Measurements from ENCODE around the gene WDR48.

The WDR48 gene

DNA sequence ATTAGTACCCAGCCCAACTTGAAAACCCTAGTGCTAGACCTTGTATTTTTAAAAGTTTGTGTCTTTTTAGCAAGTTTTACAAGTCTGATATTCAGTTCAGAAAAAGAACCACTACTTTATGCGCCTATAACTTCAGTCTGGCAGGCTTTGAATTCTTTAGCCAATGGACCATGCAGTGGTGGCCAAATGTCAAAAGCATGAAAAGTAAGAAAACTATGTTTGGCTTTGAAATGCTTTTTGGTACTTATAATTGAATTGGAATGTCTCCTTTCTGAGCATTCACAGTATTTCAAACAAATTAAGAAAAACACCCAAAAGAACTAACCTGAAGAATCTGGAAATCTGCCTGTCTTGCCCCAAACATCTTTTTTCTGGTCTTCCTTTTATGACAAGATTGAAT lies 12.8 kb downstream of the WDR48 start:
- no peak for DNase-seq (ENCODE audit: low spot score)

DNA sequence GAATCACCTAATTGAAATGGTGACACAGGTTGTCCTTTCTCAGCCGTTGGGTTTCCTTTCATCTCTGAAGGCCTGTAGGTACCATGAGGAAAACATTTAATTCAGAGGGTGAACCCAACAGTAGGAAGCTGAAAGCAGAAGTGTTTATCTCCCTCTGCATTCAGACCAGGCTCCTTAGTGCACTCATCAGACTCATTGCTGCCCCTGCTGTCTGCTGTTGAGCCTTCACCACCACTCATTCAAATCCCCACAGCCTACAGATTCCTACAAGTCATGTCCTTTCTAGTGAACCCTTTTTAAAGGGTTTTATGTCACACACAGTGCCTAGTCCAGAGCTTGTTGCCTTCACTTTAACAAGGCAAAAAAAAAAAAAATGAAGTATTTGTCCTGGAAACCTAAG lies 13.4 kb downstream of the WDR48 start:
- peak; percentile 65 for DNase-seq (ENCODE audit: low spot score)

DNA sequence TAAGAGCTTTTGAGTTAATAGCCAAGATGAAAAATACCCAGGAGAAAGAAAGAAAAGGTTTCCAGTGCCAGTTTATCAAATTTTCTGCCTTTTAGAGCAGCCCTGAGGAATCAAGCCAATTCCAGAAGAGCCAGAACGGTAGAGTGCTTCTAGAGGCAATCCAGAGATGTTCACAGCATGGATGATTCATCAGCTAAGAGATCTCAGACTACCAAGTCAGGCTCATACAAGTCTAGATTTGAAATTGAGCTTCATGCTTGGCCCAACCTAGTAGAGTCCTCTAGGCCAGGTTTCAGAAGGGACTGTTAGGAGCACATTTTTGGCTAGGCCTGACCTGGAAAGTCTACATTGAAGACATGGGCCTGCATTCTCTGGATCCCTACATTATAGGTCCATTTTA lies 15.5 kb downstream of the WDR48 start:
- DNase-seq (ENCODE audit: low spot score), result no peak

DNA sequence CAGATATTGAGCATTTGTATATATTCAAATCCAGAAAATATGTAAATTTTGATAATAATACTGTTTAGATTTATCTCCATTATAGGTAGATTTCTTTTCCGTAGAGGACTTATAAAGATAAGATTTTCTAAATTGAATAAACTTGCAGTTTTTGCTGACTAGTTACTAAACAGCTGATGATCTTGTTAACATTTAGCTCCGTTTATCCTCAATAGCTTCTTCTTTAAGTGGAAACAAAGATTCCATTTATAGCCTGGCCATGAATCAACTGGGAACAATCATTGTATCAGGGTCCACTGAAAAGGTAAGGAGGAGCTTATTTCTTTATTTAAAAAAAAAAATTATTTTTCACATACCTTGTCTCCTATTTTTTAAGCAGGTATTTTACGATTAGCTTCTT lies 16.7 kb downstream of the WDR48 start:
- DNase-seq (ENCODE audit: low spot score), result no peak

DNA sequence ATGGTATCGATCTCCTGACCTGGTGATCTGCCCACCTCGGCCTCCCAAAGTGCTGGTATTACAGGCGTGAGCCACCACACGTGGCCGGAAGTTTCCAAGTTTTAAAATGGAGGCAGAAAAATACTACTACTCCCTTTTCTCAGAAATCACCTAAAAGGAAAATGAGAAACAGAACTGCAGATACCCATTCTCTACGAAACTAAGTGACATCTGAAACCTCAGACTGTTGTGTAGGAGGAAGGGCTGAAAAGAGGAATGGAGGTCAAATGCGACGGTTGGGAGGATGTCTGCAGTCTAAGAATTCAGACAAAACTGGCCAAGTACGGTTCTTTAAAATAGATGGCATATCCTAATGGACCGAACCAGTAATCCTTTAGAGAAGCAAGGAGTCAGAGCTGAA lies 24.1 kb downstream of the WDR48 start:
- no peak for DNase-seq (ENCODE audit: low spot score)

DNA sequence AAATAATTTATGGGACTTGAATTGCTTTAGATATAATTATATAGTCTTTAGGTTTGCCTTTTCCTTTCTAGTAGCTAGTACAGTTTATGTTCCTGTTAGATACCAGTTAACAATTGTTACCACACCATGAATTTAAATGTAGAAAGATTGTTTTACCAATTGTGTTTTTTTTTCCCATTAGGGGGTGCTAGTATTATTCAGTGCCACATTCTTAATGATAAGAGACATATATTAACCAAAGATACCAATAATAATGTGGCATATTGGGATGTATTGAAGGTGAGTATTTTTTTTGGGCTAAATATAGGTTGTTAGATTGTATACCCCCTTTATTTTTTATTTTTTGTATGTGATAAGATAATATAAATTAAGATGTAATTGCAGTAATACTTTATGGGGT lies 27.7 kb downstream of the WDR48 start:
- no peak for DNase-seq (ENCODE audit: low spot score)

DNA sequence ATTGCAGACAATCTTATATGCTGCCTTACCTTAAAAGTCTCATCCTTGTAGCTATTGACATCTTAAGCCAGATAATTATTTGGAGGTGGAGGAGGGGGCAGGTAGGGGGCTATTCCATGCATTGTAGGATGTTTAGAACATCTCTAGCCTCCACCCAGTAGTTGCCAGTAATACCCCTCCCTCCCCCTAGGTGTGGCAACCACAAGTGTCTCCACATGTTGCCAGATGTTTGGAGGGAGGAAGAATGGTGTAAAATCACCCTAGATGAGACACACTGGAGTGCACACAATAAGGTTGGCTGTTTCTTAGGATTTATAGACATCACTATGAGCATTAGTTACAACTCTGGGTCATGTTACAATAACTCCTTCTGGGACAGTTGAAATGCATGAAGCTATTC lies 28.2 kb downstream of the WDR48 start:
- DNase-seq (ENCODE audit: low spot score), result no peak

DNA sequence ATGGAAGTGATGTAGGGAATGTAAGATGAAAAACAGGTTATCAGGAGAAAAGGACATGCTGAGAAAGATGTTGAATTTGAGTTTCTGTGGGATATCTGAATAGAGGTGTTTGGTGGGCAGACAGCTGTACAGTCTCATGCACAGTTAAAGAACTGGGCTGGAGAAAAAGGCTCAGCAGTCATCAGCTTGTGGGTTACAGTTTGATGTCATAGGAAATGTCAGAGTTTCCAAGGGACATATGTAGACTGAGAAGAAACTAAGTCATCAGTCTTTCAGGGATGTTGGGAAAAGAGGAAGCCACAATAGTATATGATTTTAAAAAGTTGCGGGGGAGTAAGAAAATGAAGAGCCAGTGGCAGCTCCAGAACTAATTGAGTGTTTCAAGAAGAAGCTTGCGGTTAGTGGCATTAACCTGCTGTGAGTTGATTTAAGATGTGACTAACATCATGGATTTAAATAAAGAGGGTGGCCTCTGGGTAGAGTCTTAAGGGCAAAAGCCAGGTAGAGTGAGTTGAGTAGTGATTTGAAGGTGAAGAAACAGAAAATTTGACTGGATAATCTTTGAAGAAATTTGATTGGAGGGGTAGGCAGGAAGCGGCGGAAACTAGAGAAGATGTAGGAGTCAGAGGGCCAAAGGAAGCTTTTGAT lies 31.0 kb downstream of the WDR48 start:
- no peak for DNase-seq (ENCODE audit: low spot score)

DNA sequence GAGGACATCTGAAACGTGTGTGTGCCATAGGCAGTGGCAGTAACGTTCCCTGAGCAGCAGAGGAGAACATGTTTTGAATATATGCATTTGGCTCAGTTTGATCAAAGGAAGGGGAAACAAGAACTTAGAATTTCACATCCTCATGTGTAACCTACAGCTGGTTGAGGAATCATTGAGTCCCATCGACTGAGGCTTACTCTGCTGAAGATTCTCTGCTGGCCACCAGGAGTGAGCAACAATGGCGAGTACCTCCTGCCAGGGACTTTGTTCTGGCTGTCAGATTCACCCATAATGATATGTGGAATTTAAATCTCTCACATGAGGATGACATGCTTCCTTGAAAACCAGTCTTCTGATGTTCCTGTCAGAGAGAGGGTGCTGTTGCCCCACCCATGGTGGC lies 34.3 kb downstream of the WDR48 start:
- DNase-seq (ENCODE audit: low spot score), result no peak

DNA sequence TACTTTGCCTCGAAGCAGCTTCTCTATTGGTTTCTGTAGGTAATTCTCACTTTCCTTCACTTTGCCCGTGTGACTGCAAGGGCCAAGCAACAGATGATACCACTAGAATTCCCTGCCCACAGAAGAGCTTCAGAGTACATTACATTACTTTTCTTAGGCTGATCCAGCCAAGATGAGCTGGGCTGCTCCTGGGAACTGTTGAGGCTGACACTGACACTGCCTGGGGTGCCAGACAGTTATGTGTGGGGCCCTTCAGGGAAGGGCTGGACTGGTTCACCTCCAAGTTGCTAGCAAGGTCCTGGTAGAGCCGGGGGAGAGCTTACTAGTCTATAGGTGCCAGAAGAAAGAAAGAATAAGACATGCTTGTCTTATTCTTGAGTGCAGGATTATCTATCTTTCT lies 36.6 kb downstream of the WDR48 start:
- no peak for DNase-seq (ENCODE audit: low spot score)

DNA sequence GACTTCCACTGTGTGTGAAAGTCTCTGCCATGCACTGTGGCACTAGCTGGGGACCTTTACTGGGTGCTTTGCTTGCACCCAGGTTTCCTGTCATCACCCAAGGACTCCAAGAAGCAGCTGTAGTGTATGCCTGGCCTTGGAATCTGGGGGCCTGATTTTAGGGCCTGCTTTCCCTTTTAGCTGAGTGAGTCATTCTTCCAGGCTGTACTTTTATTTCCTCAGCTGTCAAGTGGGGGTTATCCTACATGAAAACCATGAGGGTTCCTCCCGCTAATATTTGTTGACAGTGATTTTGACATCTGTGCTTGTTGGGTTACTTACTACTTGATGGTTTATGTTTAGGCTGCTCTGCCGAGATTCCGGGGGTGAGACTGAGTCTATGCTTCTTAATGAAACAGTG lies 37.1 kb downstream of the WDR48 start:
- no peak for DNase-seq (ENCODE audit: low spot score)

DNA sequence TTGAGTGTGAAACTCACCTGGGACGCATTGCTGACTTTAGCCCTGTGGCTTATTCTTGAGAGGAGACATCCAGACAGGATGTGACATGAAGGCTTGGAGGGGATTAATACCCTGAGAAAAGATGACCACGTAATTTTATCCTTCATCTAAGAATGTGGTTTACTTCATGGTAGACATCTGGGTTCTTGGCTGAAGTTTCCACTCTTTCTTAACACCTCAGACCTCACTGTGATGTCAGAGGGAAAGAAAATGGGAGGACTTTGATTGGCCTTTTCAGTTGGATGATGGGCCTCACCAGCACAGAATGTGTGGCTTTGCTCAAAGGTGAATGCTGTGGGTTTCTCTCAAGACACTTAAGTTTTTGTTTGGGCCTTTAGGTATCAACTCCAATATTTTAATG lies 39.1 kb downstream of the WDR48 start:
- DNase-seq (ENCODE audit: low spot score), result no peak

DNA sequence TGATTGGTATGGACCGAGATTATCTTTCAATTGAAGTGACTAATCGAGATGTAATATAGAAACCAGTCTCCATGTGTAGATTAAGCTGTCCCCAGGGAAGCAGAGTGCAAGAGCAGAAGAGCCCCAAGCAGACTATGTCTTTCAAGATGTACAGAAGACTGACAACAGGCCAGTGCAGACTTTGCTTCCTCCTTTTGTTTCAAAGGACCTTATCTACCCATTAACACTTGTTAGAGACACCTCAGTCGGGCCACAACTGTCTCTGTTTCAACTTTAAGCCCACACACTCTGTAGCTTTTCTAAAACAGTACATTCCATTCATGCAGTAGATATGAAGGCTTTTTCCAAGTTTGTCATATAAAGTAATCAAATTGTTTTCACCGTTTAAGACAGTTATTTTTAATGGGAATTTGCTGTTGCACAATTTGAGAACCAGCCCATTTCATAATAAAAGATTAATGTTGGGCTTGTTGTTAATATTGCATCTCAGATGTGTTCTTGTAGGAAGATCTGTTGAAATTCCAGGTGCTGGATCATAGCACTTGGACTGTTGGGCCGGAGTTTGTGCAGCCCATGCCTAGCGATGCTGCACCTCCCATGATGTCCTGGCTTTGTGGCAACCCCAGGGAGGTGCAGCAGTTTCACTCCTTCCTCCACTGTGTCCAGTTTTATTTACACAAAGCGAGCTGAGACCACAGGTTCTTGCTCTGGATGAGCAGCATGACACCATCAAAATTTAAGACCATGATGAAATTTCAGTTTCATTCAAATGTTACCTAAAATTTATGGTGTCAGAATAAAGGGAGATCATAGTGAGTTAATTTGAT lies 43.2 kb downstream of the WDR48 start:
- no peak for DNase-seq (ENCODE audit: low spot score)

DNA sequence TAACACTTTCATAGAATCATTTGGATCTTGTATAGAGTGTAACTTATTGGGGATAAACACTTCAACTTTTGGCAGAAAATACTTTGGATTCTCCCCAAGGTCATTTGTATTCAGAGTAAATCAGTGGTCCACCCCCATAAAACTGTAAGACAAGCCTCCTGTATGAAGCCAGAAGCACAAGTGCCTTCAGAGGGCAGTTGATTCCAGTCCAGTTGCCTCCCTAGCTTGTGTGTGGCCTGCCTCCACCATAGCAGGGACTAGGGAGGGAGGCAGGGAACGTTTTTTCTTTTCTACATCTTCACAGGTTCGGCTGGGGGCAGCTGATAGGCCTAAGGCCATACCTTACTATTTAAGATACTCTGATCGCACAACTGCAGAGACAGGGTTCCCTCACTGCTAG lies 44.0 kb downstream of the WDR48 start:
- DNase-seq (ENCODE audit: low spot score), result no peak

DNA sequence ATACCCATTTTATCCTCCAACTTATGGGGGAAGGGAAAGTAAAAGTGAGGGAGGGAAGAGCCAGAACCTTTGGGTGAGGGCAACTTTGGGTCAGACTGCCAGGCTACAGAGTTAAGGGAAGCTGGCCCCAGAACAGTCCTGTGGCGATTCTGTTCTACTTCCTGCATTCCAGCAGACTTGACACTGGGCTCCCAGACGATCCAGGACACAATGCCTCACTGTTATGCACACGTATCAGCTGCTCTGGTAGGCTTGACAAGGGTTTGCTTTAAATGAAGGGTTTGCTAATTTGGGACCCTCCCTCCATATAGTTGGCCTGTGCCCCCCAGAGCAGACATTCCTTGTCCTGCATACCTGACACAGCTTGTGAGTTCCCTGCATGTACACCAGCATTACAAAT lies 45.0 kb downstream of the WDR48 start:
- DNase-seq (ENCODE audit: low spot score), result no peak

DNA sequence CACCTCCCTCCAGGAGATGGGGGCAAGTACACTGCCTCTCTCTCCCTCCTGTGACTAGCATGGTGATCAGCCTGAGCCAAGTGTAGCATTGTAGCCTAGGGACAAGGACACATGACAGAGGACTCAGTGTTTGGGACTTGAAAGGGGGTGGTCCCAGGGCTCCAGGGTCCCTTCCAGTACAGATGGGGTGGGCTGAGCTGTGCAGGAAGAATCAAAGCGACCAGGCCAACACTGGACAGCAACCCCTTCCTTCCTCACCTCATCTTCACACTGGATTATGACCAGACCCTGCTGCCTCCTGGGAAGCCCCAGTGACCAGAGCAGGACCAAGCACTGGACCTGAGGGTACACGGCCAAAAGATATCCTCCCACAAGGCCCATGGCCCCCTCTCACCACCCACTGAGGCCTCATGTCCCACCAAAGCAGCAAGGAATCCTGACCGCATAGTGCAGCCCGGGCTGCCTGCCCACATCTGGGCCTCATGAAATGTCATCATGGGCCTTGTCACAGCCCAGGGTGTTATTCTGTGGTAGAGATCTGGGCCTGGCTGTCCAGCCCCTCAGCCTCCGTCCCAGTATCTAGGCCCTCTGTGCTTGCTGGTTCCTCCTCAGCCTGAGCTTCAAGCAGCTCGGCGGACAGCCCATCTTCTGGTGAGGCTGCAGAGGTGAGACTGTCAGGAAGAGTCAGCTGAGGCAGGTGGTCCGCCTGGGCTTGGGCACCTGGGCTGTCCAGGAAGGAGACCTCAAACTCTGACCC lies 46.1 kb downstream of the WDR48 start:
- no peak for DNase-seq (ENCODE audit: low spot score)

DNA sequence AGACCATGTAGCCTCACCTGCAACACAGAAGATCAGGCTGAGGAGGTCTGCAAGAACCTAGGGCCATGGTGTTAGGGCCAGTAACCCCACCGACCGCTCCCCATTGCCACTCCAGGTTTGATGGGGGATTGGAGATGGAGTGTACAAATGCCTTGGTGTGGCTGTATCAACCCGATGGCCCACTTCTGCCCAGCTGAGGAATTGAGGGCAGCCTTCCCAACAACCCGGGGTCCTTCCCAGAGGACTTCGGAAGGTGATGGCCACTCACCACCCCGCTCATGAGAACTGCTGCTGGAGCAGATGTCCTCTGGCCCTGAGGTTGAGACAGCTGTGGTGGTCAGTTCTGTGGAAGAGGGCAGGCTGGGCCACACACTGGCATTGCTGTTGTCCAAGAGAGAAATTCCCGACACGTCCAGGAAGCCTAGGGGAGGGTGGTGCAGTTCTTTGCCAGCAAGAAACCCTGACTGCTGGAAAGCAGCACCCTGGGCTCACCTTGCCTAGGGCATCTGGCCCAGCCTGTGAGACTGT lies 46.7 kb downstream of the WDR48 start:
- DNase-seq (ENCODE audit: low spot score), result no peak

DNA sequence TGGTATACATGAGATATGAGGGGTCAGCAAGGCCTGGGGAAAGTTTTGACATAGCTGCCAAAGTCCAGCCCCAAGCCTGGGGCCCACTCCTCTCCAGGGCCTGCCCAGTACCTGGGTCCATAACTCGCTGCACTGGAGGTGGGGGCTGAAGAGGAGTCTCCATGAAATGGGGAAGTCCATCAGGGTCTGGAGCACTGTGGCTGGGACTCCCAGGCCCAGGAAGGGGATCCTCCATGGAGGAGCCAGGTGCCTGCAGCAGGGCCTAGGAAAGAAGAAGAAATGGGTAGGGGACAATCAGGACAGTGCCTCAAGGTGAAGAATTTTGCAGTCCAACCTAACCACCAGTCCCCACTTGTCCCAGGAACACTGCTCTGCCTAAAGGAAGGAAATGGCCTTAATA lies 47.4 kb downstream of the WDR48 start:
- DNase-seq (ENCODE audit: low spot score), result no peak

DNA sequence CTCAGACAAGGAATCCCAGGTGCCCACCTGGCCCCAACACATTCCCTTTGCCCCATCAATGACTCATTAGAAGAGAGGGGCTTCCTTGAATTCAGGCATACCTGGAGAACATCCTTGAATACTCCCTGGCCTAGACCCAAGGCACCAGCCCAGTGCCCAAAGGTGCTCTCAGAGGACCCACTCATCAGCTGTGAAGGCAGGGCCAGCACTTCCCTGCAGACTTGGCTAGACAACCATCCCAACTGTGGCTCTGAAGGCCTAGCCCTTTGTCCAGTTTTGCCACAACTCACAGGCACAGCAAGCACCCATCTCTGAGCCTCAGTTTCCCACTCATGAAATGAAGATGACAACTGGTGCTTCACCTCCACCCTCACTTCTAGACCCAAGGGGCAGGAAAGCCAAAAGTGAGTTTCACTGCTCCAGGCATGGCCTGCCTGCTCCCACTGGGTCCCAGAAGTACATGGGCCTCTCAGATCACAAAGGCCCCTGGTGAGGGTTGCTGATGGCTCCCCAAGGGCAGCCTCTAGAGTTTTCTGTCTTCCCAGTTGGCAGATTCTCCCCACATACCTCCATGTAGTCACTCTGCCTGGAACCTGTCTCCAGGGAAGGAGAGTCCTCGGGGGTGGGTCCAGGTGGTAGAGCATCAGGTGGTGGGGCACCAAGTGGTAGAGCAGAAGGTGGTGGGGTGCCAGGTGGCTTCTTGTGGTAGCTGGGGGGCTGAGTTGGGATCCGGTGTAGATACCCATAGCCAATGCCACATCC lies 48.1 kb downstream of the WDR48 start:
- DNase-seq (ENCODE audit: low spot score), result no peak

DNA sequence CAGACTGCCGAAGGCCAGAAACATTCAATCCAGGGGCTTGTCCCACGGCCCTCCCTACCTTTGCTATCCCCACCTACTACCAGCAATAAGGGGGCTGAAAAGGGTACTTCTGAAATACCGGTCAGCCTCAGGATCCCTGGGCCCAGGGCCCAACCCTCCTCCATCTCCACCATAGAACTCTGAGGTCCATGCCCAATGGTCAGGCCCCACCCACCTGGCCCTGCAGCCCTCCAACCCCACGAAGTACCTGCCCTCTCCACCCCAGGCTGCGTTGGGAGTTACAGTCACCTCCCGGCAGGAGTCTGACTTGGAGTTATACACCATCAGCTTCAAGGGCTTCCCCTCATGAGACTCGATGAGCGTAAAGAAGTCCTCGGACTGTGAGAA lies 48.7 kb downstream of the WDR48 start:
- no peak for DNase-seq (ENCODE audit: low spot score)

DNA sequence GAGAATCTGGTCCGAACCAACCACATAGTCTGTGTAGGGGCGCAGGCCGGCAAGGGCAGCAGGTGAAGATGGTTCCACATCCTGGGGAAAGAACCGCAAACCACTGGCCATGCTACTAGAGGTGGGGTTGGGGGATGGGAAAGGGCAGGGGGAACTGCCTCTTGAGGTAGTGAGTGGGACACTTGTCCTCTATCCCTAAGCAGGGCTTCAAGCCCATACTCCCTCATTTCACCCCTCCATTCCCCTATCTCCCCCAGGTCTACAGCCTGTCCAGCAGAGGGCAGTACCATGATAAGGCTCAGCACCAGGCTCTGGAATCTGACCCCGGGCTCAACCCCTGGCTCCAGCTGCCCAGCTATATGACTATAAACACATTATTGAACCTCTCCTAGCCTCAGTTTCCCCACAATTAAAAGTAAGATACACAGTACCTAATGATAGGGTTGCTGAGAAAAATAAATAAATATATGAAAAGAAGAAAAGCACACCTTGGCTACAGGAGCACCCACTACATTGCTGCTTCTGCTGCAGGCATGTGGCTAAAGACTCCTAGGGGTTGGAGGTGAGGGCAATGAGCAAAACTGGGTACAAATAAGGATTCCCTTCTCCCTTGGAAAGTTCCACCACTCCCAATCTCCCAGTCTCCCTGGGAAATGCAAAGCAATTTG lies 49.3 kb downstream of the WDR48 start:
- peak; percentile 78 for DNase-seq (ENCODE audit: low spot score)

Data from D341Med (cell line).